Breast epithelium (tissue), 4 donors: ENCODE measurements around the gene VIPR1. TPM values are rescaled to one million over a fixed set of nuclear protein-coding genes. Genes with fewer than 3 reads are reported as not detected.

ENCODE experiments used
- DNase-seq, 2 donors: peaks; one replicate each; pipeline ENCODE4 v3.0.0-alpha.2; 2019; ENCODE audit warnings: low spot score in 2 of 2
- H3K27ac ChIP-seq, 2 donors: fragments of 200-600 bp; sonication (generic) in 1 of 2; one replicate each; pipeline ENCODE4 v1.5.1; 2016 to 2019; ENCODE audit warnings: mild to moderate bottlenecking in 1 of 2
- H3K27me3 ChIP-seq, 2 donors: fragments of 200-600 bp; sonication (generic) in 1 of 2; one replicate each; pipeline versions ENCODE4 v1.5.1 to v1.6.0; 2017 to 2019; ENCODE audit warnings: control low read depth in 1 of 2, mild to moderate bottlenecking in 1 of 2
- H3K36me3 ChIP-seq: fragments of 200-600 bp; one replicate; pipeline ENCODE4 v1.5.1; 2019
- H3K4me1 ChIP-seq, 2 donors: fragments of 200-600 bp; sonication (generic); one replicate each; pipeline ENCODE4 v1.5.1; 2016 to 2019; ENCODE audit warnings: control low read depth in 1 of 2
- H3K4me3 ChIP-seq, 3 donors: fragments of 200-600 bp; sonication (generic); 1 replicate in 2 of 3; 2 replicates in 1 of 3; pipeline ENCODE4 v1.5.1; 2016 to 2019; ENCODE audit warnings: mild to moderate bottlenecking in 3 of 3, moderate library complexity in 2 of 3
- H3K9me3 ChIP-seq, 2 donors: fragments of 200-600 bp; sonication (generic) in 1 of 2; one replicate each; pipeline ENCODE4 v1.5.1; 2016 to 2019; ENCODE audit warnings: control low read depth in 1 of 2
- POLR2A ChIP-seq: fragments of 450-650 bp; IDR thresholded peaks from one replicate; pipeline ENCODE4 v1.6.1; 2016; ENCODE audit warnings: antibody characterized with exemption, mild to moderate bottlenecking, moderate library complexity
- POLR2AphosphoS5 ChIP-seq, 3 donors: sonication (generic); formaldehyde crosslinking; IDR thresholded peaks; one replicate each; pipeline ENCODE4 v1.6.1; 2017; ENCODE audit warnings: antibody characterized with exemption in 3 of 3
- intact Hi-C: fragments of 100-400 bp; cut with DNase I; formaldehyde crosslinking; loops from one replicate; pipeline ENCODE4 v1.15.1; 2023; ENCODE audit warnings: low total_unique reads
- total RNA-seq, 3 donors: library from RNA; depleted of rRNA; stranded (reverse); fragments of >200 nt; gene quantifications; one replicate each; pipeline ENCODE4 v1.1.0, GENCODE V29; 2016
- TF ChIP-seq, protein P1 (sequence below), 3 donors: fragments of 450-650 bp; IDR thresholded peaks; one replicate each; pipeline ENCODE4 v1.5.1; 2016 to 2017; ENCODE audit warnings: antibody characterized with exemption in 3 of 3, mild to moderate bottlenecking in 3 of 3, moderate library complexity in 3 of 3

VIPR1 gene
- total RNA-seq, result 10 to 100 TPM; 16.3 to 40.2 (median 25.2) TPM

DNA sequence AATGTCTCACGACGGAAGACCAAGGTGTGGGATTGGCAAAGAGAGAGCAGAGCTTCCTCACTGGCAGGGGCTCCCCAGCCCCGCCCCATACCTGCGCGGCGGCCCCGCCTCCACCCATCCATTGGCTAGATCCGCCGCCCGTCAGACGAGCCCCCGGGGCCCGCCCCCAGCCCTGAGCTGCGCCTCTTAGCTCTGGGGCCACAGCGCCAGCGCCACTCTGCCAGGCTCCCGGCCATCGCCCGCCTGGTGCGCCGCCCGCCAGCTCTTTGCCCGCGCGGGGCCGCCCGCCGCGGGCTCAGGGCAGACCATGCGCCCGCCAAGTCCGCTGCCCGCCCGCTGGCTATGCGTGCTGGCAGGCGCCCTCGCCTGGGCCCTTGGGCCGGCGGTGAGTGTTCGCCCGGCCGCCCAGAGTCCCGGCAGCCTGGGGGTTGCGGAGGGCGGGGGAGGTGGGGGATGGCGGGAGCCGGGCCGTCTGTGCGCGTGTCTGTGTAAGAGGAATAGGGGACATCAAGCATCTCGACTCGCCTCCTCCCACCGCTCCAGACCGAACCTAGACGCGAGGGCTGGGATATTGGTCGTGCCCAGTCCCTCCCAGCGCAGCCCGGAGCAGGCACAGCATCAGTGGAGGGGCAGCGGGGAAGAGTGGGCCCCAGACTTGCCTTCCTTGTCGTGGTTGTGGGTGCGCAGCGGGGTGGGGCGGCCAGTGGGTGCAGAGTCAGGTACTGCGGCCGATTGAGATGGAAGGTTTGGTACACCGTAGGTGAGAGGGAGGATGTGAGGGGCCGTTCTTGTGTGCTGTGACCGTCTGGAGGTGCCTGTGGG is at the start of gene VIPR1:
Gene VIPR1, plus strand, starts transcription at position 215 of the 822 bp plus-strand sequence. Its CDS starts 93 bp downstream, at position 308.
- Histone ChIP-seq H3K9me3 (no peaks in the 10 kb centered on the region), H3K27me3 (no peaks in the 10 kb centered on the region), H3K4me1 (peaks cover 0 to 10% of the 10 kb centered on the region in 2 donors), H3K36me3 (no peaks in the 10 kb centered on the region), H3K27ac (peak within 1 kb of the TSS; percentile 79 to 85), H3K4me3 (peak within 1 kb of the TSS; percentile 39 to 73 (median 66))
- TF ChIP-seq POLR2A (no peak), POLR2AphosphoS5 (IDR thresholded peaks at IDR 0.05) (no peak)
- TF ChIP-seq, protein P1, sequence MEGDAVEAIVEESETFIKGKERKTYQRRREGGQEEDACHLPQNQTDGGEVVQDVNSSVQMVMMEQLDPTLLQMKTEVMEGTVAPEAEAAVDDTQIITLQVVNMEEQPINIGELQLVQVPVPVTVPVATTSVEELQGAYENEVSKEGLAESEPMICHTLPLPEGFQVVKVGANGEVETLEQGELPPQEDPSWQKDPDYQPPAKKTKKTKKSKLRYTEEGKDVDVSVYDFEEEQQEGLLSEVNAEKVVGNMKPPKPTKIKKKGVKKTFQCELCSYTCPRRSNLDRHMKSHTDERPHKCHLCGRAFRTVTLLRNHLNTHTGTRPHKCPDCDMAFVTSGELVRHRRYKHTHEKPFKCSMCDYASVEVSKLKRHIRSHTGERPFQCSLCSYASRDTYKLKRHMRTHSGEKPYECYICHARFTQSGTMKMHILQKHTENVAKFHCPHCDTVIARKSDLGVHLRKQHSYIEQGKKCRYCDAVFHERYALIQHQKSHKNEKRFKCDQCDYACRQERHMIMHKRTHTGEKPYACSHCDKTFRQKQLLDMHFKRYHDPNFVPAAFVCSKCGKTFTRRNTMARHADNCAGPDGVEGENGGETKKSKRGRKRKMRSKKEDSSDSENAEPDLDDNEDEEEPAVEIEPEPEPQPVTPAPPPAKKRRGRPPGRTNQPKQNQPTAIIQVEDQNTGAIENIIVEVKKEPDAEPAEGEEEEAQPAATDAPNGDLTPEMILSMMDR (IDR thresholded peaks at IDR 0.05), result no peak
- intact Hi-C loops, result no loop called here
- DNase-seq, result peak; percentile 87 to 88

DNA sequence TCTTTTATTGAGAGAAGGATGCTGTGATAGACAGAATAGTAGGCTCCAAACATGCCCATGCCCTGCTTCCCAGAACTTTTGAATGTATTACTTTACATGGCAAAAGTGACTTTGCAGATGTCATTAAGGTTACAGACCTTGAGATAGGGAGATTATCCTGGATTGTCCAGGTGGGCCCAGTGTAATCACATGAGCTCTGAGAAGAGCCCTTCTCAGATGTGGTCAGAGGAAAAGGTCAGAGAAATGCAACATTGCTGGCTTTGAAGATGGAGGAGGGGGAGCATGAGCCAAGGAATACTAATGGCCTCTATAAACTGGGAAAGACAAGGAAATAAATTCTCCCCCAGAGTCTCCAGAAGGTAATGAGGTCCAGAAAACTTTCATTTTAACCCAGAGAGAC is 46.2 kb upstream of the VIPR1 start:
- no peak overlapping the region for H3K4me3 ChIP-seq
- H3K9me3 ChIP-seq, result no peaks in the 10 kb centered on the region
- H3K36me3 ChIP-seq, result no peaks in the 10 kb centered on the region
- no peaks in the 10 kb centered on the region for H3K27me3 ChIP-seq
- no peak for DNase-seq
- intact Hi-C loops, result no loop called here
- no peak overlapping the region for H3K27ac ChIP-seq
- H3K4me1 ChIP-seq, result no peaks in the 10 kb centered on the region
- TF ChIP-seq, protein P1 (IDR thresholded peaks at IDR 0.05), result no peak
- TF ChIP-seq POLR2AphosphoS5 (IDR thresholded peaks at IDR 0.05) (no peak), POLR2A (no peak)

- intact Hi-C loops, result no loop called here
- no peaks in the 10 kb centered on the region for H3K36me3 ChIP-seq
- no peak for TF ChIP-seq POLR2A
- no peak for TF ChIP-seq POLR2AphosphoS5 (IDR thresholded peaks at IDR 0.05)
- TF ChIP-seq, protein P1 (IDR thresholded peaks at IDR 0.05), result no peak
Measured at GRCh38 chr3:42459151-42459550, 43.3 kb upstream of the VIPR1 start.

DNA sequence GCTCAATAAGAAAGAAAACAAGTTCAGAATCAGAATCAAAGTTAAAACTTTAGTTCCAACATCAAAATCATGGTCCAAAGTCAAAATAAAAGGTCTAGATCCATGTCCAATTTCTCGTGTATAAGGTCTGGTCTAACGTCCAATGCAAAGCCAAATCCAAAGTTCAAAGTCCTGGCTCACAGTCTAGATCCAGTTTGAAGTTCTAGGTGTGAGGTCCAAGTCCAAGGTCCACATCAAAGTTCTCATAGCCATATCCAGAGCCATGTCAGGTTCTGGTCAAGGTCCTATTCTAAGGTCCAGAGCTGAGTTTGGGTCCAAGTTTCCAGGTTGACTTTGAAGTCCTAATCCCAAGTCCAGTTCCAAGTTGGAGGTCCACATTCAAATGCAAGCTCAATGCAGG is 40.7 kb upstream of the VIPR1 start:
- Histone ChIP-seq H3K9me3 (no peaks in the 10 kb centered on the region), H3K27ac (no peak overlapping the region), H3K36me3 (no peaks in the 10 kb centered on the region), H3K27me3 (no peaks in the 10 kb centered on the region), H3K4me1 (no peaks in the 10 kb centered on the region), H3K4me3 (no peak overlapping the region)
- TF ChIP-seq, protein P1 (IDR thresholded peaks at IDR 0.05), result no peak
- no peak for TF ChIP-seq POLR2AphosphoS5 (IDR thresholded peaks at IDR 0.05)
- no peak for TF ChIP-seq POLR2A
- DNase-seq, result no peak
- intact Hi-C loops, result no loop called here

More at GRCh38 chr3:42459151-42459550, 43.3 kb upstream of the VIPR1 start:
- Histone ChIP-seq H3K4me1 (no peaks in the 10 kb centered on the region), H3K27me3 (no peaks in the 10 kb centered on the region), H3K4me3 (no peak overlapping the region), H3K27ac (no peak overlapping the region), H3K9me3 (no peaks in the 10 kb centered on the region)
- DNase-seq, result no peak

DNA sequence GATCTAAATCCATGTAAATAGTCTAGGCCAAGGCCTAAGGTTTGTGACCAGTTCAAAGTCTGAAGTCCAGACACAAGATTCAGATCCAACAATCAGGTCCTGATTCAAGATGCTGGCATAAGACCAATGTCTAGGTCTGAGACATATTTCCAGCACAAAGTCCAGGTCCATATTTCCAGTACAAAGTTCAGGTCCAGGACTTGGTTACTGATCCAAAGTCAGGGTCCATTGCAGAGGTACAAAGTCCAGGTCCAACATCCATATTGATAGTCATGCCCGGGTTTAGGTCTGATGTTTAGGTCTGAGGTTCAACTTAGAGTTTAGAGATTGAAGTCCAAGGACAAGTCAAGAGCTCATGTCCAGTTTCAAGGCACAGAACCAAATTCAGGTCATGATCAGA is 39.4 kb upstream of the VIPR1 start:
- no peaks in the 10 kb centered on the region for H3K4me1 ChIP-seq
- TF ChIP-seq POLR2AphosphoS5 (IDR thresholded peaks at IDR 0.05) (no peak), POLR2A (no peak)
- TF ChIP-seq, protein P1 (IDR thresholded peaks at IDR 0.05), result no peak
- H3K9me3 ChIP-seq, result no peaks in the 10 kb centered on the region
- H3K27me3 ChIP-seq, result no peaks in the 10 kb centered on the region
- no peak overlapping the region for H3K4me3 ChIP-seq
- intact Hi-C loops, result no loop called here
- H3K36me3 ChIP-seq, result no peaks in the 10 kb centered on the region
- no peak overlapping the region for H3K27ac ChIP-seq
- no peak for DNase-seq
